CD4-positive, alpha-beta T cell (primary cell): ENCODE measurements around the gene HMG20B. TPM values are rescaled to one million over a fixed set of nuclear protein-coding genes. Genes with fewer than 3 reads are reported as not detected.

Source experiments
- ATAC-seq: fragments of 200-7000 bp; cut with Tn5 transposase; one replicate; pipeline ENCODE4 v1.10.0; 2022; ENCODE audit warnings: mild to moderate bottlenecking; ENCODE audit not compliant: poor library complexity
- CTCF ChIA-PET: fragments of 350-600 bp; sonication (Branson Sonifier 250); formaldehyde crosslinking; loops from one replicate; lab custom pipeline; 2021; ENCODE audit warnings: antibody characterized with exemption, inconsistent platforms; lab: Charles Lee
- POLR2A ChIA-PET: fragments of 350-600 bp; sonication (Branson Sonifier 250); formaldehyde crosslinking; loops from one replicate; lab custom pipeline; 2021; ENCODE audit warnings: antibody characterized with exemption, inconsistent platforms; lab: Charles Lee
- DNase-seq, 14 experiments: peaks; one replicate each; pipeline ENCODE4 v3.0.0-alpha.2; 2013 to 2020; ENCODE audit warnings: mixed read lengths in 2 of 14
- H3K27ac ChIP-seq, 2 donors: one replicate each; pipeline versions ENCODE4 v1.5.1 to v1.7.0; 2013; ENCODE audit warnings: low read length in 2 of 2, low read depth in 1 of 2, mild to moderate bottlenecking in 1 of 2
- H3K27me3 ChIP-seq, 2 experiments: 1 replicate in 1 of 2; 2 replicates in 1 of 2; pipeline versions ENCODE4 v1.6.1 to v1.7.0; 2013; ENCODE audit warnings: low read length in 2 of 2, control low read depth in 1 of 2, mild to moderate bottlenecking in 1 of 2, moderate library complexity in 1 of 2; ENCODE audit not compliant: insufficient read depth in 2 of 2, control insufficient read depth in 1 of 2
- H3K36me3 ChIP-seq: one replicate; pipeline ENCODE4 v1.6.1; 2013; ENCODE audit warnings: low read length, control low read depth; ENCODE audit not compliant: insufficient read depth
- H3K4me1 ChIP-seq: one replicate; pipeline ENCODE4 v1.6.1; 2013; ENCODE audit warnings: low read length, control low read depth; ENCODE audit not compliant: insufficient read depth
- H3K4me3 ChIP-seq: one replicate; pipeline ENCODE4 v1.5.1; 2013; ENCODE audit warnings: mild to moderate bottlenecking, low read length, moderate library complexity
- H3K9me3 ChIP-seq, 2 experiments: 1 replicate in 1 of 2; 2 replicates in 1 of 2; pipeline versions ENCODE4 v1.6.1 to v1.7.0; 2013; ENCODE audit warnings: low read length in 2 of 2, mild to moderate bottlenecking in 2 of 2, control low read depth in 1 of 2, moderate library complexity in 1 of 2; ENCODE audit not compliant: control insufficient read depth in 1 of 2, insufficient read depth in 1 of 2
- H3K27ac Mint-ChIP-seq: one replicate; pipeline ENCODE4 v1.8.0; 2020; ENCODE audit warnings: mixed read lengths
- H3K27me3 Mint-ChIP-seq: one replicate; pipeline ENCODE4 v1.8.0; 2021; ENCODE audit warnings: mixed read lengths
- H3K36me3 Mint-ChIP-seq: one replicate; pipeline ENCODE4 v1.8.0; 2021; ENCODE audit warnings: low read depth, mixed read lengths
- H3K4me1 Mint-ChIP-seq: one replicate; pipeline ENCODE4 v1.8.0; 2021; ENCODE audit warnings: low read depth, mixed read lengths
- H3K4me3 Mint-ChIP-seq: one replicate; pipeline ENCODE4 v1.8.0; 2020; ENCODE audit warnings: mild to moderate bottlenecking, mixed read lengths
- H3K9me3 Mint-ChIP-seq: one replicate; pipeline ENCODE4 v1.8.0; 2020; ENCODE audit warnings: mixed read lengths
- CTCF ChIP-seq: fragments of 200-600 bp; IDR thresholded peaks from one replicate; pipeline ENCODE4 v1.8.0; 2022; ENCODE audit warnings: antibody characterized with exemption, mild to moderate bottlenecking
- intact Hi-C, 2 experiments: fragments of 100-400 bp; cut with DNase I in 1 of 2; cut with micrococcal nuclease in 1 of 2; formaldehyde crosslinking; loops; one replicate each; pipeline versions ENCODE4 v1.15.1 to v1.9.0; 2023 to 2025; cut with DNase I, micrococcal nuclease
- total RNA-seq, 174 experiments: library from RNA in 2 of 174; stranded (reverse) in 2 of 174; gene quantifications; one replicate each; pipeline ENCODE4 v1.2.3 and lab custom pipeline; 2021 to 2026

HMG20B gene
- total RNA-seq, 2 experiments from 2014 or later = 34.3 to 36.6 TPM

- no peaks in the 10 kb centered on the region for H3K9me3 ChIP-seq
- H3K27ac Mint-ChIP-seq = no peak overlapping the region
- no peak for DNase-seq
- no peak overlapping the region for H3K4me3 Mint-ChIP-seq
- H3K4me1 ChIP-seq = no peaks in the 10 kb centered on the region
- no peak for TF ChIP-seq CTCF
- no peaks in the 10 kb centered on the region for H3K27me3 ChIP-seq
- ATAC-seq = no peak
- POLR2A ChIA-PET = interaction anchor here (1.3 kb wide), 1 partner anchor 12 kb away, joined by 3 read pairs; no protein-coding TSS in a partner anchor
- H3K4me1 Mint-ChIP-seq = no peaks in the 10 kb centered on the region
- no peaks in the 10 kb centered on the region for H3K36me3 ChIP-seq
- H3K27me3 Mint-ChIP-seq = no peaks in the 10 kb centered on the region
- H3K9me3 Mint-ChIP-seq = no peaks in the 10 kb centered on the region
- H3K36me3 Mint-ChIP-seq = no peaks in the 10 kb centered on the region
- no peak overlapping the region for H3K4me3 ChIP-seq
- no peak overlapping the region for H3K27ac ChIP-seq
- CTCF ChIA-PET = interaction anchor here (1.9 kb wide), 1 partner anchor 47 kb away, joined by 6 read pairs; no protein-coding TSS in a partner anchor
- intact Hi-C loops = loop anchor here in 1 of 2 experiments (10.0 kb wide), 1 partner anchor 253 kb away; no protein-coding TSS in a partner anchor
Measured at GRCh38 chr19:3591876-3592613, 19.3 kb downstream of the HMG20B start.

- CTCF ChIA-PET = no interaction called here
Measured at GRCh38 chr19:3593156-3593555, 20.4 kb downstream of the HMG20B start.

GRCh38 chr19:3595521-3596061 lies 22.8 kb downstream of the HMG20B start:
- ChIA-PET CTCF (no interaction called here), POLR2A (no interaction called here)
- Mint-ChIP-seq H3K4me1 (no peaks in the 10 kb centered on the region), H3K4me3 (no peak overlapping the region), H3K9me3 (no peaks in the 10 kb centered on the region), H3K36me3 (no peaks in the 10 kb centered on the region), H3K27me3 (no peaks in the 10 kb centered on the region), H3K27ac (no peak overlapping the region)
- intact Hi-C loops = loop anchor here in 1 of 2 experiments (10.0 kb wide), 1 partner anchor 249 kb away; no protein-coding TSS in a partner anchor
- Histone ChIP-seq H3K9me3 (no peaks in the 10 kb centered on the region), H3K36me3 (no peaks in the 10 kb centered on the region), H3K27me3 (no peaks in the 10 kb centered on the region), H3K4me3 (no peak overlapping the region), H3K4me1 (no peaks in the 10 kb centered on the region), H3K27ac (no peak overlapping the region)
- TF ChIP-seq CTCF = no peak
- DNase-seq (no peak), ATAC-seq (no peak)

More at GRCh38 chr19:3593156-3593555, 20.4 kb downstream of the HMG20B start:
- Mint-ChIP-seq H3K9me3 (no peaks in the 10 kb centered on the region), H3K36me3 (no peaks in the 10 kb centered on the region), H3K4me1 (no peaks in the 10 kb centered on the region), H3K4me3 (no peak overlapping the region), H3K27ac (no peak overlapping the region), H3K27me3 (no peaks in the 10 kb centered on the region)
- Histone ChIP-seq H3K4me3 (no peak overlapping the region), H3K27ac (no peak overlapping the region), H3K4me1 (no peaks in the 10 kb centered on the region), H3K36me3 (no peaks in the 10 kb centered on the region), H3K27me3 (no peaks in the 10 kb centered on the region), H3K9me3 (no peaks in the 10 kb centered on the region)
- TF ChIP-seq CTCF = no peak
- ATAC-seq = no peak
- intact Hi-C loops = loop anchor here in 1 of 2 experiments (10.0 kb wide), 1 partner anchor 252 kb away; no protein-coding TSS in a partner anchor
- DNase-seq = no peak
- POLR2A ChIA-PET = no interaction called here
